Measurements from ENCODE around the gene DPP4. TPM values are rescaled to one million over a fixed set of nuclear protein-coding genes. Genes with fewer than 3 reads are reported as not detected.
A peak's percentile ranks its signal among the peaks of the same experiment; 100 is the strongest.

The DPP4 gene
- total and polyA plus RNA-seq, 2 of the 4 experiments (the other 2 are of a cell fraction) = 13.2 to 19.0 TPM

- no peaks in the 10 kb centered on the region for H4K20me1 ChIP-seq (ENCODE audit: insufficient read depth, low read length)
- BruUV-seq (replicated peaks) = no TSS peak
- H3K9me1 ChIP-seq (ENCODE audit: insufficient read depth, low read length) = 0 out of 2 replicates have a peak, but pooled peaks cover 3% of the 10 kb centered on the region
- dilution Hi-C loops (cut with HindIII; ENCODE audit: low sequenced_read_pairs, unreplicated experiment) = no loop called here
- H2AK5ac ChIP-seq (ENCODE audit: low read depth, low read length) = peak overlapping the region; percentile 10; the same call in 1 of the 2 replicates
- no peak overlapping the region for H4K5ac ChIP-seq (ENCODE audit: low read depth, low read length)
- no peak overlapping the region for H3K27ac ChIP-seq (ENCODE audit: insufficient read depth, low read length)
- in situ Hi-C loops (cut with MboI; ENCODE audit: low sequenced_read_pairs) = loop anchor here (25.0 kb wide), 1 partner anchor 330 kb away; the partner anchor contains the start of gene IFIH1
- H3K56ac ChIP-seq (ENCODE audit: extremely low read depth, insufficient read depth, low read length) = no peak overlapping the region
- H2AFZ ChIP-seq (replicated peaks; ENCODE audit: low read length, poor library complexity) = peak overlapping the region; percentile 1
- H3K9ac ChIP-seq (ENCODE audit: low read depth, low read length) = no peak overlapping the region
- no peak overlapping the region; the same call in 1 of the 2 replicates for H3K14ac ChIP-seq (replicated peaks; ENCODE audit: low read depth, low read length)
- 0 out of 2 replicates have a peak overlapping the region, but pooled peaks have one; percentile 26 for H3K18ac ChIP-seq (ENCODE audit: low read depth, low read length)
- no peak for DNase-seq
- no peak overlapping the region for H2AK9ac ChIP-seq (replicated peaks; ENCODE audit: low read depth, low read length, poor library complexity)
- TF ChIP-seq NFE2L2 (IDR thresholded peaks at IDR 0.05; ENCODE audit: low read depth, low read length) = no peak
- TF ChIP-seq MAFK (IDR thresholded peaks at IDR 0.05; ENCODE audit: low read depth, low read length) = peak; percentile 70
- TF ChIP-seq USF2 (IDR thresholded peaks at IDR 0.05; ENCODE audit: low read depth, low read length) = no peak
- peak overlapping the region; percentile 64 for H2BK20ac ChIP-seq (ENCODE audit: low read depth, low read length)
- no peaks in the 10 kb centered on the region for H3K27me3 ChIP-seq (ENCODE audit: control insufficient read depth, insufficient read depth, low read length)
- H3K23ac ChIP-seq (ENCODE audit: low read depth, low read length) = no peak overlapping the region
- 86% methylated on average over 2 of the region's 7 CpGs; no CpG with 5 or more reads in 1 of the 2 experiments for WGBS, 2 experiments (ENCODE audit: extremely low coverage in 2 of 2, insufficient read length in 1 of 2)
- intact Hi-C loops (cut with micrococcal nuclease) = no loop called here
- peak overlapping the region; percentile 25; the same call in 1 of the 2 replicates for H2BK120ac ChIP-seq (ENCODE audit: low read depth, low read length)
- H4K91ac ChIP-seq (ENCODE audit: insufficient read depth, low read depth, low read length) = peak overlapping the region; percentile 37; the same call in 1 of the 2 replicates
- ATAC-seq (ENCODE audit: low read depth) = no peak
- CTCF ChIA-PET = interaction anchor here (0.6 kb wide), 1 partner anchor 76 kb away, joined by 4 read pairs; no protein-coding TSS in a partner anchor
- H3K4me2 ChIP-seq (ENCODE audit: low read depth, low read length) = peak overlapping the region; percentile 51; the same call in 1 of the 2 replicates
- no peak overlapping the region for H3K4me3 ChIP-seq (ENCODE audit: insufficient read depth, low read depth, low read length)
- peak overlapping the region; percentile 21; the same call in 1 of the 3 replicates for H2BK15ac ChIP-seq (ENCODE audit: low read depth, low read length)
- no peaks in the 10 kb centered on the region for H3K9me3 ChIP-seq (ENCODE audit: control insufficient read depth, insufficient read depth, low read length)
- H2BK5ac ChIP-seq (ENCODE audit: low read depth, low read length, poor library complexity, severe bottlenecking) = no peak overlapping the region
- H3K36me3 ChIP-seq (ENCODE audit: control insufficient read depth, insufficient read depth, low read length) = no peaks in the 10 kb centered on the region
- peaks cover 5% of the 10 kb centered on the region for H3K4me1 ChIP-seq (ENCODE audit: control insufficient read depth, insufficient read depth, low read length)
- no peaks in the 10 kb centered on the region for H3K79me1 ChIP-seq (ENCODE audit: low read depth in 1 of 2, low read length in 2 of 2)
- POLR2A ChIA-PET (ENCODE audit: unreplicated experiment) = no interaction called here
- H3K4ac ChIP-seq (ENCODE audit: low read depth, low read length) = peak overlapping the region; percentile 54
- 0 out of 4 replicates have a peak overlapping the region, but pooled peaks of 1 of the 2 experiments have one; percentile 46 for H4K8ac ChIP-seq (ENCODE audit: low read depth in 2 of 2, low read length in 2 of 2)
Observed at GRCh38 chr2:161982548-161983330, 91.3 kb downstream of the DPP4 start.
